Measurements from ENCODE around the gene PTPN9.

The PTPN9 gene

DNA sequence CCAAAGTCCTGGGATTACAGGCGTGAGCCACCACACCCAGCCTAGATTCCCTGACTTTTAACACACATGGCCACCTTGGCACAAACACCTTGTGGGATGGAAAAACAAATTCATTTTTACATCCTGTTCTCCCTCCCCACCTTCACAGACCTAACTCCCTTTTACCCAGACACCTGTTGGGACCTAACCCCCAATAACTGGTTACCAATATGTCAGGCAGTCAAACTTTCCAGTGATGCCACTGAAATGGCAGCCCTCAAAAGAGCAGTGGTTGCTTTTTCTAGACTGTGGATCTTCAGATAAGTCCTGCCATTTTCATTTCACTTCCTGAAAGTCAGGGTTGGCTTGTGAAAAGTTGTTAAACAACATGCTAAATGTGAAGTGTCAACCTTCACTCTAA, 162.5 kb downstream of the PTPN9 start:
- FAIRE-seq (no peak), DNase-seq (ENCODE audit: insufficient read length, low spot score) (no peak)
- TF ChIP-seq, protein P1, sequence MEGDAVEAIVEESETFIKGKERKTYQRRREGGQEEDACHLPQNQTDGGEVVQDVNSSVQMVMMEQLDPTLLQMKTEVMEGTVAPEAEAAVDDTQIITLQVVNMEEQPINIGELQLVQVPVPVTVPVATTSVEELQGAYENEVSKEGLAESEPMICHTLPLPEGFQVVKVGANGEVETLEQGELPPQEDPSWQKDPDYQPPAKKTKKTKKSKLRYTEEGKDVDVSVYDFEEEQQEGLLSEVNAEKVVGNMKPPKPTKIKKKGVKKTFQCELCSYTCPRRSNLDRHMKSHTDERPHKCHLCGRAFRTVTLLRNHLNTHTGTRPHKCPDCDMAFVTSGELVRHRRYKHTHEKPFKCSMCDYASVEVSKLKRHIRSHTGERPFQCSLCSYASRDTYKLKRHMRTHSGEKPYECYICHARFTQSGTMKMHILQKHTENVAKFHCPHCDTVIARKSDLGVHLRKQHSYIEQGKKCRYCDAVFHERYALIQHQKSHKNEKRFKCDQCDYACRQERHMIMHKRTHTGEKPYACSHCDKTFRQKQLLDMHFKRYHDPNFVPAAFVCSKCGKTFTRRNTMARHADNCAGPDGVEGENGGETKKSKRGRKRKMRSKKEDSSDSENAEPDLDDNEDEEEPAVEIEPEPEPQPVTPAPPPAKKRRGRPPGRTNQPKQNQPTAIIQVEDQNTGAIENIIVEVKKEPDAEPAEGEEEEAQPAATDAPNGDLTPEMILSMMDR (IDR thresholded peaks at IDR 0.05; ENCODE audit: insufficient read depth, missing control alignments), result no peak

All from D721Med (cell line).